Suprapubic skin (tissue), 3 donors: ENCODE measurements around the gene ZNF175.

Experiments
- CTCF ChIP-seq, 2 donors: fragments of 200-600 bp in 1 of 2; fragments of 450-650 bp in 1 of 2; sonication (generic) in 1 of 2; IDR thresholded peaks; one replicate each; pipeline ENCODE4 v1.5.1; 2016 to 2019; ENCODE audit warnings: antibody characterized with exemption in 2 of 2, mild to moderate bottlenecking in 1 of 2, moderate library complexity in 1 of 2
- EP300 ChIP-seq: sonication (generic); formaldehyde crosslinking; IDR thresholded peaks from one replicate; pipeline ENCODE4 v1.6.1; 2017; ENCODE audit warnings: antibody characterized with exemption

GRCh38 chr19:51628153-51628939, 57.3 kb downstream of the ZNF175 start:
- TF ChIP-seq CTCF (IDR thresholded peaks at IDR 0.05) = no peak
- no peak for TF ChIP-seq EP300
